Panc1 (cell line): Measurements from ENCODE around the gene GPX3. TPM values are rescaled to one million over a fixed set of nuclear protein-coding genes. Genes with fewer than 3 reads are reported as not detected.

Experiments used
- ATAC-seq: fragments of 200-7000 bp; cut with Tn5 transposase; 2 replicates; pipeline ENCODE4 v1.9.1; 2020; ENCODE audit warnings: mild to moderate bottlenecking, moderate library complexity
- BruUV-seq: library from RNA; stranded (reverse); fragments of 400-500 nt; replicated peaks from 2 replicates; lab custom pipeline; 2021; lab: Mats Ljungman, UMichigan
- CTCF ChIA-PET: fragments of 300-600 bp; sonication (Branson Sonifier 250); formaldehyde crosslinking; loops from one replicate; lab custom pipeline; 2022; ENCODE audit warnings: antibody characterized with exemption; lab: Charles Lee
- POLR2A ChIA-PET: fragments of 300-600 bp; sonication (Branson Sonifier 250); formaldehyde crosslinking; loops from one replicate; lab custom pipeline; 2022; ENCODE audit warnings: antibody characterized with exemption; lab: Charles Lee
- DNase-seq: peaks from one replicate; pipeline ENCODE4 v3.0.0-alpha.2; 2010; ENCODE audit warnings: low read depth, low spot score
- H3K27ac ChIP-seq: 2 replicates; pipeline ENCODE4 v1.5.1; 2011; ENCODE audit warnings: mild to moderate bottlenecking, low read length, inconsistent platforms
- H3K27me3 ChIP-seq: fragments of 200-500 bp; sonication (Bioruptor generic); 2 replicates; pipeline ENCODE4 v1.6.0; 2014; ENCODE audit warnings: low read length, inconsistent platforms; ENCODE audit not compliant: control insufficient read depth, insufficient read depth
- H3K36me3 ChIP-seq: fragments of 200-500 bp; sonication (Bioruptor generic); 2 replicates; pipeline ENCODE4 v1.5.1; 2014; ENCODE audit warnings: inconsistent platforms, mild to moderate bottlenecking, low read length, moderate library complexity; ENCODE audit not compliant: control insufficient read depth, insufficient read depth
- H3K4me1 ChIP-seq: 2 replicates; pipeline ENCODE4 v1.5.1; 2011; ENCODE audit warnings: inconsistent platforms, mild to moderate bottlenecking, low read length, moderate library complexity; ENCODE audit not compliant: control insufficient read depth, insufficient read depth
- H3K4me3 ChIP-seq, 2 experiments: 2 replicates each; pipeline ENCODE4 v1.5.1; 2011 to 2012; ENCODE audit warnings: low read depth in 2 of 2, low read length in 2 of 2, mild to moderate bottlenecking in 2 of 2, inconsistent platforms in 1 of 2, moderate library complexity in 1 of 2
- H3K9me3 ChIP-seq: fragments of 200-500 bp; sonication (Bioruptor generic); 2 replicates; pipeline ENCODE4 v1.5.1; 2014; ENCODE audit warnings: low read depth, mild to moderate bottlenecking, inconsistent platforms, low read length, moderate library complexity; ENCODE audit not compliant: control insufficient read depth, insufficient read depth
- CTCF ChIP-seq: fragments of 450-650 bp; IDR thresholded peaks from 2 replicates; pipeline ENCODE4 v1.5.1; 2017; ENCODE audit warnings: mild to moderate bottlenecking
- POLR2AphosphoS5 ChIP-seq: IDR thresholded peaks from 2 replicates; pipeline ENCODE4 v1.6.1; 2012; ENCODE audit warnings: mild to moderate bottlenecking, low read depth, low read length, moderate library complexity
- REST ChIP-seq, 2 experiments: IDR thresholded peaks; 2 replicates each; pipeline ENCODE4 v1.6.1; 2011 to 2012; ENCODE audit warnings: low read depth in 2 of 2, control low read depth in 1 of 2, low read length in 1 of 2, mild to moderate bottlenecking in 1 of 2, moderate library complexity in 1 of 2; ENCODE audit not compliant: insufficient read depth in 1 of 2
- SIN3A ChIP-seq: IDR thresholded peaks from 2 replicates; pipeline ENCODE4 v1.6.1; 2012; ENCODE audit warnings: low read depth, mild to moderate bottlenecking, low read length, moderate library complexity, borderline replicate concordance; ENCODE audit not compliant: insufficient read depth
- TCF7L2 ChIP-seq: IDR thresholded peaks from 2 replicates; pipeline ENCODE4 v1.6.1; 2011; ENCODE audit warnings: mild to moderate bottlenecking, low read depth, low read length, inconsistent platforms
- in situ Hi-C: cut with HindIII; loops from 2 replicates; pipeline ENCODE4 v1.10.0; 2016; ENCODE audit warnings: low sequenced_read_pairs, low pct_unique_long_range_greater_than_20kb
- intact Hi-C: fragments of 100-400 bp; cut with micrococcal nuclease; formaldehyde crosslinking; loops from one replicate; pipeline ENCODE4 v1.10.0; 2022; ENCODE audit not compliant: unreplicated experiment
- total RNA-seq: library from RNA; stranded (reverse); gene quantifications from one replicate; pipeline ENCODE4 v1.2.1, GENCODE V29; 2021; ENCODE audit not compliant: unreplicated experiment

The GPX3 gene
- total RNA-seq, 1 experiment from 2014 or later = 8.5 TPM

- intact Hi-C loops = no loop called here
- Histone ChIP-seq H3K27me3 (no peaks in the 10 kb centered on the region), H3K36me3 (no peaks in the 10 kb centered on the region), H3K4me3 (no peak overlapping the region), H3K27ac (no peak overlapping the region), H3K9me3 (no peaks in the 10 kb centered on the region), H3K4me1 (no peaks in the 10 kb centered on the region; the same call in 1 of the 2 replicates)
- in situ Hi-C loops = no loop called here
- TF ChIP-seq POLR2AphosphoS5 (no peak), REST (IDR thresholded peaks at IDR 0.05; ENCODE audit: insufficient read depth in 1 of 2, low read depth in 2 of 2, low read length in 1 of 2) (no peak), TCF7L2 (no peak), SIN3A (no peak), CTCF (no peak)
- ATAC-seq = no peak
- ChIA-PET POLR2A (no interaction called here), CTCF (interaction anchor here (0.6 kb wide), 1 partner anchor 310 kb away, joined by 3 read pairs; no protein-coding TSS in a partner anchor)
- no peak for DNase-seq
- BruUV-seq = no TSS peak
Observed at GRCh38 chr5:151062405-151063141, 42.2 kb downstream of the GPX3 start.

DNA sequence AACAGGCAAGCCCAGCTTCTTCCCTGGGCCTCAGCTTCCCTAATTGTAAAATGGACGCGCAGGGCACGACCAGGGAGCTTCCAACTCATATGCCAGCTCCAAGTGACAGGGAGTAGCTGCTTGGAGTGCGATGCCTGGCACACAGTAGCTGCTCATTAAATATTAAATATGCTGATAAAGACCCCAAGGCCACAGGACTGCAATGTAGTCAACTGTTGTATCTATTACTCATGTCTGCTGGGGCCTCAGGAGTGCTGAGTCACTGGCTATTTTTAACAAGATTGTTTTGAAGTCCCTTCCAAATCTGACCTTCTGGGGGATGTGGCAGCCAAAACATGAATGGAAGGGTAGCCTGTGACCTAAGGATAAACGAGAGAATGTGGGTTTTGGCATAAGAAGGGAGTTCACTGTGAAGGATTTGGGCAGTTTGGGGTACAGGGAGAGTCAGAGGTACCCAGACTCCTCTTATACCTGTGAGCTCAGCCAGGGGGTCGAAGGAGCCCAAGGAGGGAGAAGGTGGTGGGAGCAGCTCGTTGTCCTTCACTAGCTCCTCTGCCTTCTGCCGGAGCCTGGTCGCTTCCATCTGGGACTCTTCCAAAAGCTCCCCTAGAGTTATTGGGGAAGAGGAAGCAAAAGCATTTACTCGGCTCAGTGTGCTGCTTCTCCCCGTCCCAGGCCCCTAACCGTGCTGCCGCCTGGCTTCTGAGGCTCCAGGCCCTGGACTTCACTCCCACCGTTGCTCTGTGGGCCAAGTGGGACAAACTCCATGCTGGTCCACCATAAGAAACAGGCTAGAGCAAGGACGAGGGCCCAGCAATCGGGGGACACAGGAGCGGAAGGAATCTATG, 43.0 kb downstream of the GPX3 start:
- peak; percentile 32; the same call in 1 of the 2 replicates for ATAC-seq
- intact Hi-C loops = no loop called here

More for the DNA sequence above, 43.0 kb downstream of the GPX3 start:
- TF ChIP-seq REST (IDR thresholded peaks at IDR 0.05; ENCODE audit: insufficient read depth in 1 of 2, low read depth in 2 of 2, low read length in 1 of 2) (no peak), CTCF (no peak), TCF7L2 (no peak), POLR2AphosphoS5 (no peak), SIN3A (no peak)
- H3K9me3 ChIP-seq = no peaks in the 10 kb centered on the region
- no peak overlapping the region for H3K27ac ChIP-seq
- BruUV-seq = no TSS peak
- in situ Hi-C loops = no loop called here
- no peaks in the 10 kb centered on the region; the same call in 1 of the 2 replicates for H3K4me1 ChIP-seq
- no peaks in the 10 kb centered on the region for H3K36me3 ChIP-seq
- no peak overlapping the region for H3K4me3 ChIP-seq
- CTCF ChIA-PET = interaction anchor here (0.6 kb wide), 1 partner anchor 311 kb away, joined by 3 read pairs; no protein-coding TSS in a partner anchor
- H3K27me3 ChIP-seq = no peaks in the 10 kb centered on the region
- DNase-seq = no peak
- POLR2A ChIA-PET = no interaction called here
